Ascending aorta (tissue), 2 donors: Measurements from ENCODE around the gene DGCR6. TPM values are rescaled to one million over a fixed set of nuclear protein-coding genes. Genes with fewer than 3 reads are reported as not detected.
A peak's percentile ranks its signal among the peaks of the same experiment; 100 is the strongest.
"Not testable (repeated sequence)": the region's sequence is repeated elsewhere in the genome, so short reads cannot be mapped to it uniquely, and the experiment has no call there.

Experiments used
- DNase-seq, 2 donors: peaks; one replicate each; pipeline ENCODE4 v3.0.0-alpha.2; 2019; ENCODE audit warnings: low spot score in 2 of 2
- H3K27ac ChIP-seq, 2 donors: fragments of 200-600 bp; sonication (generic); one replicate each; pipeline ENCODE4 v1.5.1; 2016 to 2017; ENCODE audit warnings: mild to moderate bottlenecking in 1 of 2
- H3K27me3 ChIP-seq: fragments of 200-600 bp; sonication (generic); one replicate; pipeline ENCODE4 v1.5.1; 2017
- H3K36me3 ChIP-seq, 2 donors: fragments of 200-600 bp; sonication (generic); one replicate each; pipeline ENCODE4 v1.5.1; 2016
- H3K4me1 ChIP-seq, 2 donors: fragments of 200-600 bp; sonication (generic); one replicate each; pipeline ENCODE4 v1.5.1; 2016 to 2017; ENCODE audit warnings: mild to moderate bottlenecking in 1 of 2
- H3K4me3 ChIP-seq, 2 donors: fragments of 200-600 bp; sonication (generic); one replicate each; pipeline ENCODE4 v1.5.1; 2016 to 2017; ENCODE audit warnings: mild to moderate bottlenecking in 1 of 2
- H3K9me3 ChIP-seq, 2 donors: fragments of 200-600 bp; sonication (generic); one replicate each; pipeline ENCODE4 v1.5.1; 2016
- CTCF ChIP-seq, 3 experiments: fragments of 200-600 bp in 2 of 3; fragments of 450-650 bp in 1 of 3; sonication (generic) in 2 of 3; IDR thresholded peaks; one replicate each; pipeline ENCODE4 v1.5.1; 2016 to 2019; ENCODE audit warnings: antibody characterized with exemption in 3 of 3, mild to moderate bottlenecking in 1 of 3, moderate library complexity in 1 of 3
- intact Hi-C: fragments of 100-400 bp; cut with DNase I; formaldehyde crosslinking; loops from one replicate; pipeline ENCODE4 v1.15.1; 2023
- total RNA-seq: library from RNA; depleted of rRNA; stranded (reverse); fragments of >200 nt; gene quantifications from one replicate; pipeline ENCODE4 v1.1.0, GENCODE V29; 2016

DGCR6 gene
- total RNA-seq, 1 donor from 2014 or later: not detected

DNA sequence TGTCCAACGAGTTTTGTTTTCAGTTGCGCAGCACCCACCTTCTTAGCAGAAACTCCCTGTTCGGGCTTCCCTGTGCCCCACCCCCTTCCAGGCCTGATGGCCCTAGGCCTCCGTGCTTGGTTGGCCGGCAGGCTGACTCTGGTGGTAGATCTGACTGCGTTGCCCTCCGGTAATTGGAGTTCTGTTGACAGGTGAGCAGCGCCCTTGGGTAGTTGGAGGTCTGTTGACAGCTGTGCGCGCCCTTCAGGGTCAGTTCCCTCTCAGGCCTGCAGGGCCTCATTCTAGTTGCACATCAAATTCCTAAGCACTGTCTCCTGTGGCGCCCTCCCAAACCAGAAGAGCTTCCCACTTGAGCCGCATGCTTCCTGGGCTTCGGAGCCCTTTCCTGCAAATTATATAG lies 776 bp downstream of the DGCR6 start:
- no peak for TF ChIP-seq CTCF (IDR thresholded peaks at IDR 0.05)
- no peaks in the 10 kb centered on the region for H3K36me3 ChIP-seq
- no peaks in the 10 kb centered on the region for H3K9me3 ChIP-seq
- H3K4me1 ChIP-seq: no peaks in the 10 kb centered on the region
- H3K4me3 ChIP-seq: no peak overlapping the region
- no peaks in the 10 kb centered on the region for H3K27me3 ChIP-seq
- H3K27ac ChIP-seq: no peak overlapping the region
- intact Hi-C loops: no loop called here
- no peak for DNase-seq

GRCh38 chr22:18909556-18909955 lies 3.4 kb downstream of the DGCR6 start:
- Histone ChIP-seq H3K4me1 (no peaks in the 10 kb centered on the region), H3K36me3 (no peaks in the 10 kb centered on the region), H3K4me3 (no peak overlapping the region), H3K9me3 (no peaks in the 10 kb centered on the region), H3K27me3 (no peaks in the 10 kb centered on the region), H3K27ac (no peak overlapping the region)
- TF ChIP-seq CTCF (IDR thresholded peaks at IDR 0.05): no peak
- intact Hi-C loops: no loop called here
- DNase-seq: peak in 1 of 2 donors; percentile 56

DNA sequence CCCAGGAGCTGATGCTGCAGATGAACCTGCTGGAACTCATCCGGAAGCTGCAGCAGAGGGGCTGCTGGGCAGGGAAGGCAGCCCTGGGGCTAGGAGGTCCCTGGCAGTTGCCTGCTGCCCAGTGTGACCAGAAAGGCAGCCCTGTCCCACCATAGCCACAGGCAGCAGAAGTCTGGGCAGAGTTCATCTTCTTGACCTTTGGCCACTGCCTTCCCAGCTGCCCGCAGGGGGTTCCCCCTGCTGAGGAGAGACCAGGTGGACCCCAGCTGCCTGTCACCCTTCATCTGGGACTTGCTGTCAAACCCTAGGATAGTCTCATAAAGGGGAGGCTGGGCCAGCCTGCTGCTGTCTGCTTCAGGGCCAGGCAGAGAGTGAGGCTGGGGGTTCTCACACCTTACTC lies 5.4 kb downstream of the DGCR6 start:
- H3K27me3 ChIP-seq, H3K9me3 ChIP-seq, DNase-seq, H3K4me1 ChIP-seq, intact Hi-C loops, H3K4me3 ChIP-seq, H3K27ac ChIP-seq, H3K36me3 ChIP-seq: not testable (repeated sequence)

GRCh38 chr22:18912264-18912946 lies 6.3 kb downstream of the DGCR6 start:
- H3K9me3 ChIP-seq, H3K4me3 ChIP-seq, H3K36me3 ChIP-seq, DNase-seq, H3K27ac ChIP-seq, H3K27me3 ChIP-seq, H3K4me1 ChIP-seq, intact Hi-C loops: not testable (repeated sequence)

DNA sequence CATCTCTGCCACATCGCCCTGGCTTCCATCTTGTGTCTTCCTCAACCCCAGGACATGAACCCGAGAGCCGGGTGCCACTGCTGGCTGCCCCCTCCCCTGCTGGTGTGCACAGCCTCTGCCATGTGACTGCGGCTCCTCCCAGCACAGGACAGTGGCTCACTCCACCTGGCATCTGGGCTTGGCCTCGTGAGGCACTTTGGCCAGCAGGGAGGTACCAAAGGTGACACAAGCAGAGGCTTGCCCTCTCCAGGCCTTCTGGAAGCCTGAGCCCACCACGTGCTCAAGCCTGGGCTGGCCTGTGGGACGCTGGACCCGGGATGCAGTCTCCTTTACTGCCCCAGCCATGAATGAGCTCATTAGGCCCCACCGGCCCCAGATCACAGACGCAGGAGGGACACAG lies 8.4 kb downstream of the DGCR6 start:
- H3K27ac ChIP-seq, H3K27me3 ChIP-seq, DNase-seq, intact Hi-C loops, H3K9me3 ChIP-seq, H3K4me3 ChIP-seq, H3K36me3 ChIP-seq, H3K4me1 ChIP-seq: not testable (repeated sequence)

- not testable (repeated sequence) for H3K27me3 ChIP-seq
Observed at GRCh38 chr22:18915550-18915949, 9.4 kb downstream of the DGCR6 start.

GRCh38 chr22:18917818-18918217 lies 11.7 kb downstream of the DGCR6 start:
- DNase-seq: not testable (repeated sequence)

More at GRCh38 chr22:18915550-18915949, 9.4 kb downstream of the DGCR6 start:
- H3K27ac ChIP-seq, H3K36me3 ChIP-seq, DNase-seq, H3K4me3 ChIP-seq, H3K9me3 ChIP-seq, H3K4me1 ChIP-seq, intact Hi-C loops: not testable (repeated sequence)

DNA sequence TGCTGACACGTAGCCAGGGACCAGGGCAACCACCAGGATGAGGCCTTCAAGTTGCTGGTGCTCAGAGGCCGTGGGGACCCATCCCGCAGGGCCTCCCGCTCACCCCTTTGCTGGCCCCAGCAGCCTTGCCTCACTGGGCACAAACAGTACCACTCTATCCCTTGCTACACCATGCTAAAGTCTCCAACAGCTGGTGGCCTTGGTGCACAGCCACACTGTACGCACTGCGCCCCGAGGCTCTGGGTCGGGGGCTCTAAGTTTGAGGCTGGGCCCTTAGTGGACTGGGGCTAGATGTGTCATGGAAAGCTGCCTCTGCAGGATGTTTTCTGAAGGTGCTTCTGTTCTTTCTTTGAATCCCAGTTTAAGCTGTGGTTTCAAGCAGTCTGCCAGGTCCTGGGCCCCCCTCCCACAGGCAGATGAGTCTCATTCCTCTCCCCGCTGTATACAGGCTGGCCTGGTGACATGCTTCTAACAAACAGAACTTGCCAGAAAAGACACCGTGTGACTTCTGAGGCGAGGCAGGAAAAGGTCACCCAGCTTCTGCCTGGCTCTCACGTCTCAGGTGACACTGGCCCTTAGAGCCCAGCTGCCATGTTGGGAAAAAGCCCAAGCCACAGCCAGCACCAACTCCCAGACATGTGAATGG lies 14.3 kb downstream of the DGCR6 start:
- DNase-seq, H3K27ac ChIP-seq, H3K36me3 ChIP-seq, H3K4me3 ChIP-seq, H3K9me3 ChIP-seq, intact Hi-C loops, H3K27me3 ChIP-seq, H3K4me1 ChIP-seq: not testable (repeated sequence)

More at GRCh38 chr22:18917818-18918217, 11.7 kb downstream of the DGCR6 start:
- H3K4me1 ChIP-seq, H3K4me3 ChIP-seq, H3K36me3 ChIP-seq, H3K27ac ChIP-seq, H3K27me3 ChIP-seq, H3K9me3 ChIP-seq, intact Hi-C loops: not testable (repeated sequence)
